ENCODE data around the gene NPL.

DNA sequence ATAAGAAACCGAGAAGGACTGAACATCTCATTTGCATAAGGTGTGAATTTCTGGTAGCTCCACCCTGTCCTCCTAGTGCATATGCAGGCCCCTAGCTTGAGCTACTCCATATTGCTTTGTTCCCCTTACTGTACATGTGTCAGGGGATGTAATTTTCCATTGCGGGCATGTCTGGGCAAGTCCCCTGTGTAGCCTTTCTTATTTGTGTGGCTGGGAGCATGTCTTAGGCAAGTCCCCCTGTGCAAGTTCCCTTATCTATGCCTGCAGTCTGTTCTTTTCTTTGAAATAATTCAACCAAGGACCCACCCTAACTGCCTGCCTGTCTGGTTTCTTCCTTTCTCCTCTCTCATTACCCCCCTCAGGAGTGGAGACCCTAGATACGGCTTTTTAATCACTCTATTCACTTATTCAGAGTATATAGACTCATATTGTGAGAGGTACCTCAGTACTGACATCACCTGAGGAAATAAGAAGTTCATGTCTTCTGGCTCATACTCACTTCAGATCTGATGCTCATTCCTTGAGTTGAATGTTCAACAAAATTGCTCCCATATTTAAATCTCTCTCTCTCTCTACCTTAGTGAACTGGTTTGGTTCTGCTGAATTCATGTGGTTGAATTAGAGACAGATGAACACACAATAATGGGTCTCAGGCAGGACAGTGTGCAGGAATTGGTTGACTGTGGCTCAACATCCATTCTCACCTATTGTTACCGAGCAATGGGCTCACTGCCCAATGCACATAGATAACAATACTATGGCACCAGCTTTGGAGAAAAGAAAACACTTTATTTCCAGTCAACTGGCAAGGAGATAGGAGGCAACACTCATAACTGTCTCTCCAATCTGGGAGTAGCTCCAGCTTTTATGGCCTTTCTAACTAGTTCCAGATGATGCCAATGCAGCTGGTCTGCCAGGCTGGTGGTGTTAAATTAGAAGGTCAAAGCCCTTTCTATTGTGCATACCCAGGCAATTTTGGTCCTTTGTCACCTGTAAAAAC is 27.9 kb upstream of the NPL start:
- TF ChIP-seq, protein P1, sequence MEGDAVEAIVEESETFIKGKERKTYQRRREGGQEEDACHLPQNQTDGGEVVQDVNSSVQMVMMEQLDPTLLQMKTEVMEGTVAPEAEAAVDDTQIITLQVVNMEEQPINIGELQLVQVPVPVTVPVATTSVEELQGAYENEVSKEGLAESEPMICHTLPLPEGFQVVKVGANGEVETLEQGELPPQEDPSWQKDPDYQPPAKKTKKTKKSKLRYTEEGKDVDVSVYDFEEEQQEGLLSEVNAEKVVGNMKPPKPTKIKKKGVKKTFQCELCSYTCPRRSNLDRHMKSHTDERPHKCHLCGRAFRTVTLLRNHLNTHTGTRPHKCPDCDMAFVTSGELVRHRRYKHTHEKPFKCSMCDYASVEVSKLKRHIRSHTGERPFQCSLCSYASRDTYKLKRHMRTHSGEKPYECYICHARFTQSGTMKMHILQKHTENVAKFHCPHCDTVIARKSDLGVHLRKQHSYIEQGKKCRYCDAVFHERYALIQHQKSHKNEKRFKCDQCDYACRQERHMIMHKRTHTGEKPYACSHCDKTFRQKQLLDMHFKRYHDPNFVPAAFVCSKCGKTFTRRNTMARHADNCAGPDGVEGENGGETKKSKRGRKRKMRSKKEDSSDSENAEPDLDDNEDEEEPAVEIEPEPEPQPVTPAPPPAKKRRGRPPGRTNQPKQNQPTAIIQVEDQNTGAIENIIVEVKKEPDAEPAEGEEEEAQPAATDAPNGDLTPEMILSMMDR (IDR thresholded peaks at IDR 0.05) = no peak
- TF ChIP-seq POLR2A (IDR thresholded peaks at IDR 0.05) = no peak
- TF ChIP-seq EP300 (IDR thresholded peaks at IDR 0.05) = no peak
